Mucosa of descending colon (tissue), 3 donors: Measurements from ENCODE around the gene NTM. TPM values are rescaled to one million over a fixed set of nuclear protein-coding genes. Genes with fewer than 3 reads are reported as not detected.

Experiments used
- ATAC-seq: fragments of 200-7000 bp; cut with Tn5 transposase; one replicate; pipeline ENCODE4 v1.9.1; 2020; ENCODE audit warnings: mild to moderate bottlenecking, moderate library complexity
- DNase-seq, 3 donors: peaks; one replicate each; pipeline ENCODE4 v3.0.0-alpha.2; 2020
- H3K36me3 ChIP-seq: fragments of 200-600 bp; one replicate; pipeline ENCODE4 v1.8.0; 2021; ENCODE audit warnings: low read depth, mild to moderate bottlenecking
- H3K4me1 ChIP-seq: fragments of 200-600 bp; one replicate; pipeline ENCODE4 v1.8.0; 2021; ENCODE audit warnings: low read depth, mild to moderate bottlenecking
- H3K4me3 ChIP-seq: fragments of 200-600 bp; one replicate; pipeline ENCODE4 v1.8.0; 2021; ENCODE audit warnings: mild to moderate bottlenecking
- H3K9me3 ChIP-seq: fragments of 200-600 bp; one replicate; pipeline ENCODE4 v1.8.0; 2021; ENCODE audit warnings: mild to moderate bottlenecking
- CTCF ChIP-seq: fragments of 200-600 bp; IDR thresholded peaks from one replicate; pipeline ENCODE4 v1.8.0; 2022; ENCODE audit warnings: antibody characterized with exemption, mild to moderate bottlenecking
- intact Hi-C, 2 donors: fragments of 100-400 bp; cut with DNase I in 1 of 2; cut with micrococcal nuclease in 1 of 2; formaldehyde crosslinking; loops; one replicate each; pipeline versions ENCODE4 v1.11.0 to v1.11.1; 2022; cut with DNase I, micrococcal nuclease
- total RNA-seq, 3 donors: library from RNA; stranded (reverse); fragmentation: NEBNext Ultra II Directional in 2 of 3; extraction: Animal tissue kit (Norgen Biotek cat#: 25700) in 2 of 3; gene quantifications; one replicate each; pipeline versions ENCODE4 v1.2.1 to v1.2.4, GENCODE V29; 2021 to 2023
- donor health status: DM: no; HTN: no; CAD: no; lungs with moderate emphysema.
- donor health status: DM: no; HTN: no; CAD: no.
- donor health status: DM: no; HTN: yes; CAD: no.

Gene NTM
- total RNA-seq, 3 donors from 2014 or later, result 0.64 to 7.7 (median 1.2) TPM

- no peaks in the 10 kb centered on the region for H3K9me3 ChIP-seq
- ATAC-seq, result no peak
- TF ChIP-seq CTCF, result no peak
- H3K36me3 ChIP-seq, result no peaks in the 10 kb centered on the region
- peaks cover 10% of the 10 kb centered on the region for H3K4me1 ChIP-seq
- no peak overlapping the region for H3K4me3 ChIP-seq
- intact Hi-C loops, result no loop called here
- DNase-seq, result no peak
Measured at GRCh38 chr11:131370901-131371790, 731 bp downstream of the NTM start.

- Histone ChIP-seq H3K4me1 (peaks cover 10% of the 10 kb centered on the region), H3K36me3 (no peaks in the 10 kb centered on the region), H3K9me3 (no peaks in the 10 kb centered on the region), H3K4me3 (no peak overlapping the region)
- no peak for TF ChIP-seq CTCF
- ATAC-seq (no peak), DNase-seq (no peak)
- intact Hi-C loops, result no loop called here
Measured at GRCh38 chr11:131371791-131372104, 1.3 kb downstream of the NTM start.

GRCh38 chr11:131372234-131372962 lies 2.0 kb downstream of the NTM start:
- DNase-seq (no peak), ATAC-seq (no peak)
- H3K9me3 ChIP-seq, result no peaks in the 10 kb centered on the region
- intact Hi-C loops, result no loop called here
- no peak overlapping the region for H3K4me3 ChIP-seq
- no peaks in the 10 kb centered on the region for H3K36me3 ChIP-seq
- H3K4me1 ChIP-seq, result peaks cover 10% of the 10 kb centered on the region
- TF ChIP-seq CTCF, result no peak

- intact Hi-C loops, result no loop called here
- ATAC-seq, result no peak
- Histone ChIP-seq H3K4me3 (no peak overlapping the region), H3K9me3 (no peaks in the 10 kb centered on the region), H3K4me1 (peaks cover 10% of the 10 kb centered on the region), H3K36me3 (no peaks in the 10 kb centered on the region)
- no peak for DNase-seq
- TF ChIP-seq CTCF, result no peak
Measured at GRCh38 chr11:131373095-131373725, 2.8 kb downstream of the NTM start.

- Histone ChIP-seq H3K4me1 (peaks cover 10% of the 10 kb centered on the region), H3K9me3 (no peaks in the 10 kb centered on the region), H3K4me3 (no peak overlapping the region), H3K36me3 (no peaks in the 10 kb centered on the region)
- TF ChIP-seq CTCF, result no peak
- no peak for DNase-seq
- no peak for ATAC-seq
- intact Hi-C loops, result no loop called here
Measured at GRCh38 chr11:131373756-131374155, 3.3 kb downstream of the NTM start.
